ENCODE results near the gene MARK2.
"Not testable (repeated sequence)": the region's sequence is repeated elsewhere in the genome, so short reads cannot be mapped to it uniquely, and the experiment has no call there.

DNA sequence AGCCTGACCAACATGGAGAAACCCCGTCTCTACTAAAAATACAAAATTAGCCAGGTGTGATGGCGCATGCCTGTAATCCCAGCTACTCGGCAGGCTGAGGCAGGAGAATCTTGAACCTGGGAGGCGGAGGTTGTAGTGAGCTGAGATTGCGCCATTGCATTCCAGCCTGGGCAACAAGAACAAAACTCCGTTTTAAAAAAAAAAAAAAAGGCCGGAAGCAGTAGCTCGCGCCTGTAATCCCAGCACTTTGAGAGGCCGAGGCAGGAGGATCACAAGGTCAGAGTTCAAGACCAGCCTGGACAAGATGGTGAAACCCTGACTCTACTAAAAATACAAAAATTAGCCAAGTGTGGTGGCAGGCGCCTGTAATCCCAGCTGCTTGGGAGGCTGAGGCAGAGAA is 28.5 kb upstream of the MARK2 start:
- not testable (repeated sequence) for TF ChIP-seq ESRRG (CRISPR knock-in tag; IDR thresholded peaks at IDR 0.05); OSR1 (CRISPR knock-in tag; IDR thresholded peaks at IDR 0.05); ZFP3 (CRISPR knock-in tag; IDR thresholded peaks at IDR 0.05); CSDC2 (CRISPR knock-in tag; IDR thresholded peaks at IDR 0.05); ZFP30 (CRISPR knock-in tag; IDR thresholded peaks at IDR 0.05); ZNF8 (CRISPR knock-in tag; IDR thresholded peaks at IDR 0.05); ISL1 (CRISPR knock-in tag; IDR thresholded peaks at IDR 0.05); ZNF565 (CRISPR knock-in tag; conservative IDR thresholded peaks at IDR 0.05; ENCODE audit: low read depth)
- TF ChIP-seq, protein P1, sequence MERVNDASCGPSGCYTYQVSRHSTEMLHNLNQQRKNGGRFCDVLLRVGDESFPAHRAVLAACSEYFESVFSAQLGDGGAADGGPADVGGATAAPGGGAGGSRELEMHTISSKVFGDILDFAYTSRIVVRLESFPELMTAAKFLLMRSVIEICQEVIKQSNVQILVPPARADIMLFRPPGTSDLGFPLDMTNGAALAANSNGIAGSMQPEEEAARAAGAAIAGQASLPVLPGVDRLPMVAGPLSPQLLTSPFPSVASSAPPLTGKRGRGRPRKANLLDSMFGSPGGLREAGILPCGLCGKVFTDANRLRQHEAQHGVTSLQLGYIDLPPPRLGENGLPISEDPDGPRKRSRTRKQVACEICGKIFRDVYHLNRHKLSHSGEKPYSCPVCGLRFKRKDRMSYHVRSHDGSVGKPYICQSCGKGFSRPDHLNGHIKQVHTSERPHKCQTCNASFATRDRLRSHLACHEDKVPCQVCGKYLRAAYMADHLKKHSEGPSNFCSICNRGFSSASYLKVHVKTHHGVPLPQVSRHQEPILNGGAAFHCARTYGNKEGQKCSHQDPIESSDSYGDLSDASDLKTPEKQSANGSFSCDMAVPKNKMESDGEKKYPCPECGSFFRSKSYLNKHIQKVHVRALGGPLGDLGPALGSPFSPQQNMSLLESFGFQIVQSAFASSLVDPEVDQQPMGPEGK (CRISPR knock-in tag; IDR thresholded peaks at IDR 0.05; ENCODE audit: borderline replicate concordance): not testable (repeated sequence)
- TF ChIP-seq, protein P2, sequence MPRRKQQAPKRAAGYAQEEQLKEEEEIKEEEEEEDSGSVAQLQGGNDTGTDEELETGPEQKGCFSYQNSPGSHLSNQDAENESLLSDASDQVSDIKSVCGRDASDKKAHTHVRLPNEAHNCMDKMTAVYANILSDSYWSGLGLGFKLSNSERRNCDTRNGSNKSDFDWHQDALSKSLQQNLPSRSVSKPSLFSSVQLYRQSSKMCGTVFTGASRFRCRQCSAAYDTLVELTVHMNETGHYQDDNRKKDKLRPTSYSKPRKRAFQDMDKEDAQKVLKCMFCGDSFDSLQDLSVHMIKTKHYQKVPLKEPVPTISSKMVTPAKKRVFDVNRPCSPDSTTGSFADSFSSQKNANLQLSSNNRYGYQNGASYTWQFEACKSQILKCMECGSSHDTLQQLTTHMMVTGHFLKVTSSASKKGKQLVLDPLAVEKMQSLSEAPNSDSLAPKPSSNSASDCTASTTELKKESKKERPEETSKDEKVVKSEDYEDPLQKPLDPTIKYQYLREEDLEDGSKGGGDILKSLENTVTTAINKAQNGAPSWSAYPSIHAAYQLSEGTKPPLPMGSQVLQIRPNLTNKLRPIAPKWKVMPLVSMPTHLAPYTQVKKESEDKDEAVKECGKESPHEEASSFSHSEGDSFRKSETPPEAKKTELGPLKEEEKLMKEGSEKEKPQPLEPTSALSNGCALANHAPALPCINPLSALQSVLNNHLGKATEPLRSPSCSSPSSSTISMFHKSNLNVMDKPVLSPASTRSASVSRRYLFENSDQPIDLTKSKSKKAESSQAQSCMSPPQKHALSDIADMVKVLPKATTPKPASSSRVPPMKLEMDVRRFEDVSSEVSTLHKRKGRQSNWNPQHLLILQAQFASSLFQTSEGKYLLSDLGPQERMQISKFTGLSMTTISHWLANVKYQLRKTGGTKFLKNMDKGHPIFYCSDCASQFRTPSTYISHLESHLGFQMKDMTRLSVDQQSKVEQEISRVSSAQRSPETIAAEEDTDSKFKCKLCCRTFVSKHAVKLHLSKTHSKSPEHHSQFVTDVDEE (CRISPR knock-in tag; IDR thresholded peaks at IDR 0.05): not testable (repeated sequence)
- TF ChIP-seq, protein P3, sequence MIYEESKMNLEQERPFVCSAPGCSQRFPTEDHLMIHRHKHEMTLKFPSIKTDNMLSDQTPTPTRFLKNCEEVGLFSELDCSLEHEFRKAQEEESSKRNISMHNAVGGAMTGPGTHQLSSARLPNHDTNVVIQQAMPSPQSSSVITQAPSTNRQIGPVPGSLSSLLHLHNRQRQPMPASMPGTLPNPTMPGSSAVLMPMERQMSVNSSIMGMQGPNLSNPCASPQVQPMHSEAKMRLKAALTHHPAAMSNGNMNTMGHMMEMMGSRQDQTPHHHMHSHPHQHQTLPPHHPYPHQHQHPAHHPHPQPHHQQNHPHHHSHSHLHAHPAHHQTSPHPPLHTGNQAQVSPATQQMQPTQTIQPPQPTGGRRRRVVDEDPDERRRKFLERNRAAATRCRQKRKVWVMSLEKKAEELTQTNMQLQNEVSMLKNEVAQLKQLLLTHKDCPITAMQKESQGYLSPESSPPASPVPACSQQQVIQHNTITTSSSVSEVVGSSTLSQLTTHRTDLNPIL (CRISPR knock-in tag; IDR thresholded peaks at IDR 0.05; ENCODE audit: low read depth): not testable (repeated sequence)
